Neutrophil (primary cell): ENCODE data around the gene ALPL.

Experiments
- H3K27ac ChIP-seq: fragments of 200-600 bp; sonication (generic); 2 replicates; pipeline ENCODE4 v1.5.1; 2016; ENCODE audit warnings: mild to moderate bottlenecking, moderate library complexity
- H3K27me3 ChIP-seq: fragments of 200-600 bp; sonication (generic); 2 replicates; pipeline ENCODE4 v1.6.0; 2016; ENCODE audit warnings: mild to moderate bottlenecking
- H3K36me3 ChIP-seq: fragments of 200-600 bp; sonication (generic); 2 replicates; pipeline ENCODE4 v1.5.1; 2017
- H3K4me1 ChIP-seq, 2 experiments: fragments of 200-600 bp in 1 of 2; sonication (generic) in 1 of 2; 1 replicate in 1 of 2; 2 replicates in 1 of 2; pipeline versions ENCODE4 v1.5.1 to v1.6.1; 2013 to 2016; ENCODE audit warnings: low read depth in 1 of 2, low read length in 1 of 2, mild to moderate bottlenecking in 1 of 2, moderate library complexity in 1 of 2; ENCODE audit not compliant: control insufficient read depth in 1 of 2, insufficient read depth in 1 of 2
- H3K4me3 ChIP-seq, 2 experiments: fragments of 200-600 bp in 1 of 2; sonication (generic) in 1 of 2; 1 replicate in 1 of 2; 2 replicates in 1 of 2; pipeline ENCODE4 v1.5.1; 2013 to 2016; ENCODE audit warnings: low read depth in 1 of 2, low read length in 1 of 2, mild to moderate bottlenecking in 1 of 2, moderate library complexity in 1 of 2
- H3K9me3 ChIP-seq: fragments of 200-600 bp; sonication (generic); 2 replicates; pipeline ENCODE4 v1.5.1; 2016
- CTCF ChIP-seq: fragments of 200-600 bp; sonication (generic); IDR thresholded peaks from 2 replicates; pipeline ENCODE4 v1.5.1; 2016; ENCODE audit warnings: antibody characterized with exemption

Gene ALPL

DNA sequence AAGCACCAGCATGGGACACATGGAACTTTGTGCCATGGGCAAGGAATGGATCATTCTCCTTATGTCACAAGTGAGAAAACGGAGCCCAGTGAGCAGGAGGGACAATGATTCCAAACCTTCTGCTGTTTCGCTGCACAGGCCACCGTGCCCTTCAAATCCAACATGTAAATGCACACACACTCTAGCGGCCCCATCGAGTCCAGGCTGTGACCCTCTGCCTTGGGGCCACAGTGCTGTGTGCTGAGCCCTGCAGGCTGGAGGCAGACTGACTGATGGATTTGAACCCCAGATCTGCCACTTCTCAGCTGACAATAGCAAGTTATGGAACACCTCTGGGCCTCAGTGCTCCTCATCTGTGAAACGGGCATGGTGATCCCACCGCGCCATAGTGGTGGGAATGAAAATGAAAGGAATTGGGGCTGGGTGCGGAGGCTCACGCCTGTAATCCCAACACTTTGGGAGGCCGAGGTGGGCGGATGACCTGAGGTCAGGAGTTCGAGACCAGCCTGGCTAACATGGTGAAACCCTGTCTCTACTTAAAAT is 63.6 kb downstream of the ALPL start:
- TF ChIP-seq CTCF = no peak
- peaks cover 24 to 25% of the 10 kb centered on the region in 2 experiments for H3K4me1 ChIP-seq
- peaks cover 45% of the 10 kb centered on the region for H3K36me3 ChIP-seq

DNA sequence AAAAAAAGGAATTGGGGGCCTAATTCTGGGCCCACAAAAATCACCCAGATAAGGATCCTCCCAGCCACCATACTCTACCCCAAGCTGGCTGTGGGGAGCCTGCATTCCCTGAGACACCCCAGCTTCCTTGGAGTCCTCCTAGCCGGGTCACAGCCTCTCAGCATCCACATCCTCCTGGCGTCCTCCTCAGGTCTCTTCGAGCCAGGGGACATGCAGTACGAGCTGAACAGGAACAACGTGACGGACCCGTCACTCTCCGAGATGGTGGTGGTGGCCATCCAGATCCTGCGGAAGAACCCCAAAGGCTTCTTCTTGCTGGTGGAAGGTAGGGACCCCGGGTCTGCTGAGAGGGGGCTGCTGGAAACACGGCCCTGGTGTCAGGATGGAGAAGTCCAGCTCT is 64.3 kb downstream of the ALPL start:
- no peak for TF ChIP-seq CTCF
- peak overlapping the region; percentile 54 for H3K27ac ChIP-seq
- H3K27me3 ChIP-seq = no peaks in the 10 kb centered on the region

More for the DNA sequence above, 63.6 kb downstream of the ALPL start:
- Histone ChIP-seq H3K4me3 (no peak overlapping the region), H3K9me3 (no peaks in the 10 kb centered on the region), H3K27ac (no peak overlapping the region), H3K27me3 (no peaks in the 10 kb centered on the region)

DNA sequence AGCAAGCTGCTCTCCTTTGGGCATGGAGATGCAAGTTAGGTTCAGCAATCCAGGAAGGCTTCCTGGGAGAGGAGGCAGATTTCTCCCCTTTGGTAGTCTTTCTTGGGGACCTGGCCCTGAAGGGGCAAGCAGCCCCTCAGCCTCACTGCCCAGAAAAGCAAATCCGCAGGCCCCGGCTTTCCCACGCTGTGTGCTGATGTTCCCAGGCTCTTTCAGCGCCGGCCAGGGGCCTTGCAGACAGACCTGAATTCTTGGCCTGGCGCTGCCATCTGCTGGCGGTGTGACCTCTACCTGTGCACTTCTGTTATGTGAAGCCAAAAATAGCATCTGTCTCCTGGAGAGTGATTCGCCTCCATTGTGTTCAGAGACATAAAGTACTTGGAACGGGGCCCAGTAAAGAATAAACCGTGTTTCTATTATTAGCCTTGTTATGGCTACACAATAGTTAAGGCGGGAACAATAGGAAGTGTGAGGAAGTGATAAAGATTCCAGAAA is 64.8 kb downstream of the ALPL start:
- H3K4me3 ChIP-seq = peak overlapping the region; percentile 16 to 33
- peak; percentile 69 for TF ChIP-seq CTCF

More for the DNA sequence above, 64.3 kb downstream of the ALPL start:
- Histone ChIP-seq H3K4me3 (peak overlapping the region; percentile 16 to 33), H3K4me1 (peaks cover 24 to 25% of the 10 kb centered on the region in 2 experiments), H3K36me3 (peaks cover 39% of the 10 kb centered on the region), H3K9me3 (no peaks in the 10 kb centered on the region)

DNA sequence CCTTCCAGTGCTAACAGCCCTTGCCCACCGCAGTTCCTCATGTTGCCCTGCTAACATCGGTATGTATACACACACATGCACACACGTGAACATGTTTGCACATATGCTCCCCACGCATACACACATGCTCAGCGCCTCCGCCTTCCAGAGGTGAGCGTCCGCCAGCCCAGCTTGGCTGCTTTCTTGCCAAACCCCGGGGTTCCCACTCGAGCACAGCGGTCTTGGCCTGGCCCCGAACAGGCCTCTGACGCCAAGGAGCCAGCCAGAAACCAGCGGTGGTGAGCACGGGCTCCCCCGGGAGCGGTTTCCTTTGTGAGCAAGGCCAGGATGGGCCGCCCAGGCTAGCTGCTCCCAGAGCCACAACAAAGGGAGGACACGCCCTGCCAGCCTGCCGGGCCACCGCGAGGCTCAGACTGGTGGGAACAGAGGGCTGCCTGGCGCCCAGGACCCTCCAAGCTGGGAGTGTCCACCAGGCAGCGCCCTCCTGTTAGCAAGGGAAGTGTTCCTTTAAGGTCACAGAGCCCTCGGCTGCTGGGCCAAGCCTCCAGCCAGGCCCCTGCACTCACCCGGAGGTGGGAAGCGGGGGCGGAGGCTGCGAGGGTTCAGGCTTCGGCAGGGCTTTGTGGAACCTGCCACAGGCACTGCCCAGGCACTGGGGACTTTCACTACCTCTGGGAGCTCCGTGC is 65.4 kb downstream of the ALPL start:
- H3K27me3 ChIP-seq = no peaks in the 10 kb centered on the region
- H3K36me3 ChIP-seq = peaks cover 30% of the 10 kb centered on the region
- H3K9me3 ChIP-seq = no peaks in the 10 kb centered on the region
- TF ChIP-seq CTCF = no peak
- H3K4me3 ChIP-seq = peak overlapping the region in 1 of 2 experiments; percentile 33
- H3K27ac ChIP-seq = peak overlapping the region; percentile 54
- peaks cover 27 to 29% of the 10 kb centered on the region in 2 experiments for H3K4me1 ChIP-seq

More for the DNA sequence above, 64.8 kb downstream of the ALPL start:
- Histone ChIP-seq H3K27ac (peak overlapping the region; percentile 54), H3K36me3 (peaks cover 34% of the 10 kb centered on the region), H3K9me3 (no peaks in the 10 kb centered on the region), H3K4me1 (peaks cover 24 to 25% of the 10 kb centered on the region in 2 experiments), H3K27me3 (no peaks in the 10 kb centered on the region)

- H3K27ac ChIP-seq = no peak overlapping the region
- no peak for TF ChIP-seq CTCF
- H3K27me3 ChIP-seq = no peaks in the 10 kb centered on the region
- peaks cover 26% of the 10 kb centered on the region for H3K36me3 ChIP-seq
- H3K9me3 ChIP-seq = no peaks in the 10 kb centered on the region
- peaks cover 35 to 36% of the 10 kb centered on the region in 2 experiments for H3K4me1 ChIP-seq
- H3K4me3 ChIP-seq = no peak overlapping the region
Measured at GRCh38 chr1:21575351-21575942, 66.2 kb downstream of the ALPL start.
